Thyroid gland (tissue), 4 donors: ENCODE data around the gene PAPPA2. TPM values are rescaled to one million over a fixed set of nuclear protein-coding genes. Genes with fewer than 3 reads are reported as not detected.

Experiments
- DNase-seq, 2 donors: peaks; one replicate each; pipeline ENCODE4 v3.0.0-alpha.2; 2019
- H3K27ac ChIP-seq, 3 donors: fragments of 200-600 bp; sonication (generic); 1 replicate in 2 of 3; 2 replicates in 1 of 3; pipeline ENCODE4 v1.5.1; 2016 to 2019; ENCODE audit warnings: mild to moderate bottlenecking in 1 of 3, moderate library complexity in 1 of 3
- H3K27me3 ChIP-seq: fragments of 200-600 bp; sonication (generic); one replicate; pipeline ENCODE4 v1.5.1; 2019
- H3K36me3 ChIP-seq, 2 donors: fragments of 200-600 bp; sonication (generic); one replicate each; pipeline ENCODE4 v1.5.1; 2016 to 2019
- H3K4me1 ChIP-seq, 2 donors: fragments of 200-600 bp; sonication (generic); one replicate each; pipeline ENCODE4 v1.5.1; 2017 to 2019
- H3K4me3 ChIP-seq, 3 donors: fragments of 200-600 bp; sonication (generic); replicated peaks in 1 of 3; 1 replicate in 2 of 3; 2 replicates in 1 of 3; pipeline ENCODE4 v1.5.1; 2016; ENCODE audit warnings: mild to moderate bottlenecking in 1 of 3
- H3K9me3 ChIP-seq: fragments of 200-600 bp; sonication (generic); one replicate; pipeline ENCODE4 v1.5.1; 2017
- POLR2A ChIP-seq, 2 donors: fragments of 450-650 bp; IDR thresholded peaks; one replicate each; pipeline ENCODE4 v1.6.1; 2017; ENCODE audit warnings: antibody characterized with exemption in 2 of 2, mild to moderate bottlenecking in 2 of 2, moderate library complexity in 1 of 2
- WGBS, 2 donors: methylation state at CpG; one replicate each; pipeline ENCODE4 v1.1.5; 2017; 5-methylcytosine and 5-hydroxymethylcytosine counted together
- intact Hi-C: fragments of 100-400 bp; cut with DNase I; formaldehyde crosslinking; loops from one replicate; pipeline ENCODE4 v1.15.1; 2023
- total RNA-seq, 4 donors: library from RNA; depleted of rRNA; stranded (reverse); fragments of >200 nt; gene quantifications; one replicate each; pipeline ENCODE4 v1.2.3, GENCODE V29; 2016
- TF ChIP-seq, protein P1 (sequence below), 6 experiments: fragments of 200-600 bp in 3 of 6; fragments of 450-650 bp in 3 of 6; sonication (generic) in 3 of 6; IDR thresholded peaks; one replicate each; pipeline ENCODE4 v1.5.1; 2016 to 2019; ENCODE audit warnings: antibody characterized with exemption in 6 of 6, mild to moderate bottlenecking in 2 of 6, inconsistent platforms in 1 of 6, moderate library complexity in 1 of 6

The PAPPA2 gene
- total RNA-seq, 4 donors from 2014 or later = 1.1 to 2.7 (median 1.6) TPM

DNA sequence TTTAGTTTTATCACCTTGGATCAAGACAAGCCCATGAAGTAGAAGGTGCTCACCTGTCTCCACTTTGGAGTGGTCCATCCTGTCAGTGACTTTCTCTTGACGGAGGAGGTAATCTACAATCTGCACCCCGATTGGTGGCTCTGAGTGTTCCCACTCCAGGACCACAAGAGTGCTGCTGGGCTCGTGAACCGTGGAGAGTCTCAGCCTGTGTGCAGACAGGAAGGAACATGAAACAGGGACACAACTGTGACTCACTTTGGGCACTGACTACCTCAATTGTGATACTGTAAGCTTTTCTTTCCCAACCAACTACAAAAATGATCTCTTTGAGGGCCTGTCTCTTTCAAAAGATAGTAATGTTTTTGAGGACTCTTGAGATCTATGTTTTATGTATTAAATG, 421.3 kb downstream of the PAPPA2 start:
- no peak for TF ChIP-seq POLR2A (IDR thresholded peaks at IDR 0.05)
- TF ChIP-seq, protein P1, sequence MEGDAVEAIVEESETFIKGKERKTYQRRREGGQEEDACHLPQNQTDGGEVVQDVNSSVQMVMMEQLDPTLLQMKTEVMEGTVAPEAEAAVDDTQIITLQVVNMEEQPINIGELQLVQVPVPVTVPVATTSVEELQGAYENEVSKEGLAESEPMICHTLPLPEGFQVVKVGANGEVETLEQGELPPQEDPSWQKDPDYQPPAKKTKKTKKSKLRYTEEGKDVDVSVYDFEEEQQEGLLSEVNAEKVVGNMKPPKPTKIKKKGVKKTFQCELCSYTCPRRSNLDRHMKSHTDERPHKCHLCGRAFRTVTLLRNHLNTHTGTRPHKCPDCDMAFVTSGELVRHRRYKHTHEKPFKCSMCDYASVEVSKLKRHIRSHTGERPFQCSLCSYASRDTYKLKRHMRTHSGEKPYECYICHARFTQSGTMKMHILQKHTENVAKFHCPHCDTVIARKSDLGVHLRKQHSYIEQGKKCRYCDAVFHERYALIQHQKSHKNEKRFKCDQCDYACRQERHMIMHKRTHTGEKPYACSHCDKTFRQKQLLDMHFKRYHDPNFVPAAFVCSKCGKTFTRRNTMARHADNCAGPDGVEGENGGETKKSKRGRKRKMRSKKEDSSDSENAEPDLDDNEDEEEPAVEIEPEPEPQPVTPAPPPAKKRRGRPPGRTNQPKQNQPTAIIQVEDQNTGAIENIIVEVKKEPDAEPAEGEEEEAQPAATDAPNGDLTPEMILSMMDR (IDR thresholded peaks at IDR 0.05) = no peak
- WGBS, 2 donors = 32 to 36% methylated on average over 4 of the region's 4 CpGs
- DNase-seq = peak; percentile 67 to 73
- Histone ChIP-seq H3K9me3 (no peaks in the 10 kb centered on the region), H3K36me3 (no peaks in the 10 kb centered on the region), H3K4me3 (no peak overlapping the region), H3K4me1 (no peaks in the 10 kb centered on the region), H3K27me3 (no peaks in the 10 kb centered on the region), H3K27ac (no peak overlapping the region)
- intact Hi-C loops = no loop called here

DNA sequence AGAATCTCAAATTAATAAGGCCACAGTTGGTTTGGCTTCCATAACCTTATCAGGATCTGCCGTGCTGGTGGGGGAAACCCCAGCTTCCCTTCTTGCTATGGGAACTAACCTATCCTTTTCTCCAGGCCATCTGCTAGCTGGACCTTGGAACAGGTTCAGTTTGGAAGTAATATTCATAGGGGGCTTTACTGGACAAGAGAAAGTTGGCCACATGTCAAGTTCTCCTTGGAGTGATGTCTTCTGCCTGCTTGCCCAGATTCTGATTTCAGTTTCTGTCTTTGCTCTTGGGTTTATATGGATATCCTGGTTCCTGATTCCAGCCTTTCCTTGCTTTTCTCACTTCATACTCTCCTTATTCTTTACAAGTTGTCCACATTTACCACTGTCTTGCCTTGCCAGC, 421.9 kb downstream of the PAPPA2 start:
- Histone ChIP-seq H3K27me3 (no peaks in the 10 kb centered on the region), H3K4me1 (no peaks in the 10 kb centered on the region), H3K36me3 (no peaks in the 10 kb centered on the region), H3K9me3 (no peaks in the 10 kb centered on the region), H3K4me3 (no peak overlapping the region), H3K27ac (no peak overlapping the region)
- no peak for DNase-seq
- intact Hi-C loops = no loop called here
- WGBS, 2 donors = 71 to 74% methylated on average over 1 of the region's 1 CpG
- TF ChIP-seq, protein P1 (IDR thresholded peaks at IDR 0.05) = no peak
- no peak for TF ChIP-seq POLR2A (IDR thresholded peaks at IDR 0.05)

- no peaks in the 10 kb centered on the region for H3K4me1 ChIP-seq
- no peaks in the 10 kb centered on the region for H3K27me3 ChIP-seq
- no peaks in the 10 kb centered on the region for H3K36me3 ChIP-seq
- intact Hi-C loops = no loop called here
- TF ChIP-seq, protein P1 (IDR thresholded peaks at IDR 0.05) = no peak
- TF ChIP-seq POLR2A (IDR thresholded peaks at IDR 0.05) = no peak
- DNase-seq = no peak
- no peak overlapping the region for H3K27ac ChIP-seq
- 78 to 84% methylated on average over 3 of the region's 3 CpGs for WGBS, 2 donors
- no peaks in the 10 kb centered on the region for H3K9me3 ChIP-seq
- H3K4me3 ChIP-seq = no peak overlapping the region
Measured at GRCh38 chr1:176885341-176885740, 422.4 kb downstream of the PAPPA2 start.

DNA sequence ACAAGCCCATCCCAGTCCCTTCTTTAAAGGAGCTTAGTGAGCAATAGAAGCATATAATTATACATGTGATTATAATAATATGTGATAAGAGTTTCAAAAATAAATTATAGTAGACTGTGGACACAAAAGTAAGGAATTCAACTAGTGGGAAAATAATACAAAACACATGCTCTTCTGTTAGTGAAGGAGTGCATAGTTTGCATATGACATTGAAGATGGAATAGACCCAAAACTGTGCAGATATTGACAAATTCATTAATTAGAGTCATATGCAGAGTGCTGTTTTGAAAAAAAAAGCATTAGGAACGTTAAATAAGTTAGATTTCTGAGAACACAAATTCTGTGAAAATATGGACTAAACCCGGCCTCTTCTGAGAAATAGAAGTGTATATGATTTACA, 422.8 kb downstream of the PAPPA2 start:
- 76 to 83% methylated on average over 2 of the region's 2 CpGs for WGBS, 2 donors
- H3K4me1 ChIP-seq = no peaks in the 10 kb centered on the region
- no peak overlapping the region for H3K27ac ChIP-seq
- H3K36me3 ChIP-seq = no peaks in the 10 kb centered on the region
- TF ChIP-seq POLR2A (IDR thresholded peaks at IDR 0.05) = no peak
- TF ChIP-seq, protein P1 (IDR thresholded peaks at IDR 0.05) = no peak
- no peaks in the 10 kb centered on the region for H3K9me3 ChIP-seq
- DNase-seq = no peak
- H3K4me3 ChIP-seq = no peak overlapping the region
- intact Hi-C loops = no loop called here
- no peaks in the 10 kb centered on the region for H3K27me3 ChIP-seq

DNA sequence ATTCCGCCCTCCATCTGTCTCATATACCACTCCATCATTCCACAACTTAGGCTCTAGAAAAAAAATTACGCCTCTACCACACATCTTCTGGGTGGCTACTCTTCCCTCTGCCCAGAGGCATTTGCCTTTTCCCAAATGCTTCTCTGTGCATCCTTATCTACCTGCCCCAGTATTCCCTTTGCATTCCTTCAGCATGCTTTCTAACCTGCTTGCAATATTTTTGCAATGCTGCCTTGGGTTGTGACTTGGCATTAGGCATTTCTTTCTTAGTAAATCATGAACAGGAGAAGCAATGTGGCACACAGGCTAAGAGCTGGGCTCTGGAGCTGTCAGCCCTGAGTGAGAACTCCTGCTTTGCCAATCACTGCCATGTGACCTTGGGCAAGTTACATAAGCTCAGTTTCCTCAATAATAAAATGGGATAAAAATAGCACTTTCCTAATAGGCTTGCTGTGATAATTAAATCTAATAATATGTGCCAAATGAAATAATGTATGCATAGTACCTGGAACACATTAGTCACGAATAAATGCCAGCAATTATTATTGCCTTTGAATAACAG, 425.6 kb downstream of the PAPPA2 start:
- intact Hi-C loops = no loop called here
- TF ChIP-seq, protein P1 (IDR thresholded peaks at IDR 0.05) = no peak
- TF ChIP-seq POLR2A (IDR thresholded peaks at IDR 0.05) = no peak
- no peak overlapping the region for H3K27ac ChIP-seq
- DNase-seq = no peak
- WGBS, 2 donors = 86 to 93% methylated on average over 3 of the region's 3 CpGs
- no peaks in the 10 kb centered on the region for H3K27me3 ChIP-seq
- H3K36me3 ChIP-seq = no peaks in the 10 kb centered on the region
- H3K9me3 ChIP-seq = no peaks in the 10 kb centered on the region
- H3K4me3 ChIP-seq = no peak overlapping the region
- no peaks in the 10 kb centered on the region for H3K4me1 ChIP-seq
